ENCODE data around the gene SLC22A13.
"Not testable (repeated sequence)": the region's sequence is repeated elsewhere in the genome, so short reads cannot be mapped to it uniquely, and the experiment has no call there.

SLC22A13 gene

DNA sequence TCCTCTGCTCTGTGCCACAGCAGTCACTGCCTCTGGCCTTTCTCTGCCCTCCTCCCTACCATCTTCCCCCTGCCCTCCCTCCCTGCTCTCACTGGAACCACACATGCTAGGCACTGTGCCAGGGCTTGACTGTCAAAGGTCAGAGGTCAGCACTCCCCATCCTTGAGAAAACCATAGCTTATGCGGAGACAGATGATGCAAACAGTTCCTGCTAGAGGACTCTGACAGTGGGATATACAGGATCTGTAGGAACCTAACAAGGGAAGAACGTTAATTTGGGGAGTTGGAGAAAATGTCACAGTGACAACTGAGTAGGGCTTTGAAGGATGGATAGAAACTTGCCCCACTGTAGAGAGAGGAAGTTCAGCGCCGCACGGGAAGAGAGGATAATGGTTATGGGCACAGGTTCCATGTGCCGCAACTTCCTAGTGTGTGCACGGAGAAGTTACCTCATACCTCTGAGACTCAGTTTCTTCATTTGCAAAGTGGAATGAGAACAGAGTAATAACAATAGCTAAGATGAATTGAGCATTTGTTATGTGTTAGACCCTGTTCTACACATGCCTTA lies 51.7 kb downstream of the SLC22A13 start:
- no peak for TF ChIP-seq CTCF (IDR thresholded peaks at IDR 0.05; ENCODE audit: control insufficient read depth, extremely low read depth, insufficient read depth)
- DNase-seq (ENCODE audit: low read depth), result no peak
- no peak overlapping the region for H3K4me3 ChIP-seq (ENCODE audit: low read depth, low read length)

GRCh38 chr3:38318766-38319671 lies 53.4 kb downstream of the SLC22A13 start:
- no peak overlapping the region for H3K4me3 ChIP-seq (ENCODE audit: low read depth, low read length)
- DNase-seq (ENCODE audit: low read depth), result no peak
- no peak for TF ChIP-seq CTCF (IDR thresholded peaks at IDR 0.05; ENCODE audit: control insufficient read depth, extremely low read depth, insufficient read depth)

- H3K4me3 ChIP-seq (ENCODE audit: low read depth, low read length); DNase-seq (ENCODE audit: low read depth): not testable (repeated sequence)
Measured at GRCh38 chr3:38320638-38321037, 55.0 kb downstream of the SLC22A13 start.

- no peak for TF ChIP-seq CTCF (IDR thresholded peaks at IDR 0.05; ENCODE audit: control insufficient read depth, extremely low read depth, insufficient read depth)
- H3K4me3 ChIP-seq (ENCODE audit: low read depth, low read length), result no peak overlapping the region
- no peak for DNase-seq (ENCODE audit: low read depth)
Measured at GRCh38 chr3:38323060-38323459, 57.4 kb downstream of the SLC22A13 start.

DNA sequence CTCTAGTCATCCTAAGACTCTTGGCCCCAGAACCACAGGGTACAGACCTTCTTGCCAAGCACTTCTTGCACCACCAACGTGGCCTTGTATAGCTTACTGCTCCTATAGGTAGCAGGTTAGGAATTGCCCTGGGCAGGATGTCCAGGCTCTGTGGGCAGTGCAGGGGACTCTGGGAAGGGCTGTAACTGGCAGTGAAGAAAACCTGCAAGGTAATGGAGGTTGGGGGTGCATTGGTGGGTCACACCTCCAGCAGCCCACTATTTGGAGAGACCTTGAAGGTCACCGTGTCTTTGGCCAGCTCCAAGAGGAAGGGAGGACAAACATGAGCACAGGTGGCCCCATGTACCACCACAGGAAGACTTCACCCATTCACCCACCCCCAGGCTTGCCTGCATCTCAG lies 59.6 kb downstream of the SLC22A13 start:
- TF ChIP-seq CTCF (IDR thresholded peaks at IDR 0.05; ENCODE audit: control insufficient read depth, extremely low read depth, insufficient read depth), result no peak
- no peak for DNase-seq (ENCODE audit: low read depth)
- no peak overlapping the region for H3K4me3 ChIP-seq (ENCODE audit: low read depth, low read length)

DNA sequence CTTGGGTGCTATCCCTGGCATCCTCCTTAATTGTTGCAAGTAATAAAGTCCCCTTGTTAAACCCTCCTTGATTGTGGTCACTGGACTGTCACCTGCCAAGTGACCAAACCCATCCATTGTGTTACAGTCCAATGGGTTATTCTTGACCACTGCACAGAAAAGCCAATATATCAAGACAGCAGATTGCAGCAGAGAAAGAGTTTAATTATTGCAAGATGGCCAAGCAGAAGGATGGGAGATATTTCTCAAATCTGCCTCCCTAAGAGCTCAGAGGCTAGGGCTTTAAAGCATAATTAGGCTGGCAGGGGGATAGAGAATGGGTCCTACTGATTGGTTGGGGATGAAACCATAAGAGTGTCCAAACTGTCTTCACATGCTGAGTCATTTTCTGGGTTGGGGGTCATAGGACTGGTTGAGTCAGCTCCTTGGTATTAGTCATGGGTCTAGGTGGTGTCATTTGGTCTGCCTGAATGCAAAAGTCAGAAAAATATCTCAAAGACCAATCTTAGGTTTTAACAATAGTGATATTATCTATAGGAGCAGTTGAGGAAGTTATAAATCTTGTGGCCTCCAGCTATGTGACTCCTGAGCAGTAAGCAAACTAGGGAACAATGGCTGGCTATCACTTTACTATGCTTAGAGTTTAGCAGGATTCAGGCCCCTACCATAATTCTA lies 61.9 kb downstream of the SLC22A13 start:
- H3K4me3 ChIP-seq (ENCODE audit: low read depth, low read length), result no peak overlapping the region
- TF ChIP-seq CTCF (IDR thresholded peaks at IDR 0.05; ENCODE audit: control insufficient read depth, extremely low read depth, insufficient read depth), result no peak
- DNase-seq (ENCODE audit: low read depth), result no peak
